HG03575 (cell line): ENCODE results near the gene HIGD1B.

Experiments used
- ATAC-seq: cut with Tn5 transposase; IDR thresholded peaks from one replicate; pipeline ENCODE4 v1.9.1; 2021; ENCODE audit not compliant: unreplicated experiment, insufficient number of reproducible peaks, low FRiP score; ENCODE audit errors: extremely low read depth

Gene HIGD1B

GRCh38 chr17:44871556-44871955, 23.9 kb downstream of the HIGD1B start:
- no peak for ATAC-seq

DNA sequence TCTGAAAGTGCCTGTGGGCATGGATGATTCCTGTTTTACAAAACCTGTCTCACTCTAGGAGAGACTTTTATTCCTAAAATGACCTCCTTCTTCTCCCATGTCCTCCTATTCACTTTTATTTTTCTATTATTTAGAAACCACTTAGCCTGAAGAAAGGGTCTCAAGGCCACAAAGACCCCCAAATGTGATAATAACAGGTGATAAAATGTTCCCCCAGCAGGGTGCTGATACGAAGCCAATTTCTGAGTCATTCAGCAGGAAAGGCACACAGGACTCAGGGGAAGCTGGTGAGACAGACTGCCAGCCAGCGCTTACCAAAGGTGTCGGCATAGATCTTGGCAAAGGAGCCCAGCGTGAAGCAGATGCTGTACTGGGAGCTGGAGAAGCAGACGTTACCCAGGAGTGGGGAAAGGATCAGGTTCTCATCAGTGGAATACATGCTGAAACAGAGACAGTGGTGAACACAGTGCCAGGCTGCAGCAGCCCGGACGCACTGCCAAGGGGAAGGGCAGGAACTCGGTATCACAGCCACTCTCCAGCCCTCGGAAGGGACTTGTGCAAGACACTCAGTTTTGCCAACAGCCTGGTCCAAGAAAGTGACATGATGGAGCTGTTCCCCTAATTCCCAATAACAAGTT, 24.6 kb downstream of the HIGD1B start:
- ATAC-seq: no peak

- ATAC-seq: no peak
These were observed 28.1 kb downstream of the HIGD1B start for GRCh38 chr17:44875761-44876160.

DNA sequence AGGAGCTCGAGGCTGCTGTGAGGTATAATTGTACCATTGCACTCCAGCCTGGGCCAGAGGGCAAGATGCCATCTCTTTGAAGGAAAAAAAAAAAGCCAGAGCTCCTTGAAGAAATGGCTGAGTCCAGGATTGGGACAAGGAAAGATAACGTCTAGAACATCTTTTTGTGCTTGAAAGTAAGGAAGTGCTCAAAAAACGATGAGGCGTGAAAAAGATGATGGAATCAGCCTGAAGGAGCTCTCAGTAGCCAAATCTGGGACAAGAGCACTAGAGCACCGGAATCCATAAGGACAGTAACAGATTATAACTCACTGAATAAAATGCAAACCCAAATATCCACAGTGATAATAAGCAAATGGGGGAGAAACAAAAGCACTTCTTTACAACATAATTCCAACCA, 29.4 kb downstream of the HIGD1B start:
- ATAC-seq: no peak

GRCh38 chr17:44878627-44879221, 31.0 kb downstream of the HIGD1B start:
- no peak for ATAC-seq

- ATAC-seq: no peak
These were observed 31.7 kb downstream of the HIGD1B start for GRCh38 chr17:44879376-44879775.

DNA sequence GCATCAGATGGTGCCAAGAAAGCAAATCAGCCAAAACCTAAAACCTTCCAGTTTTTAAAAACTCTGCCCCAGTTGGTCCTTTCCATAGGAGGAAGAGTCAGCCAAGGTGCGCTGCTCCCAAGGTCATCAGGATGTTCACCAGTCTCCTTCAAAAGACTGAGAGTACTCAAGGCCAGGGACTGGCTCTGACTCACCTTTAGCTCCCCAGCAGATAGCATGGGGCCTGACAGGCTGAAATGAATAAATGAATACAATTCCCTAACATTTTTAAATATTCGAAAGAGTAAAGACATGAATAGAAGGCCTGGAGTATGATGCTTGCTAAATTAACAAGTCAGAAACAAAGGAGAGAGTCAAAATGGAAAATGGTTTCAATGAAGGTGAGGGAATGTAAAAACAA, 32.4 kb downstream of the HIGD1B start:
- no peak for ATAC-seq

DNA sequence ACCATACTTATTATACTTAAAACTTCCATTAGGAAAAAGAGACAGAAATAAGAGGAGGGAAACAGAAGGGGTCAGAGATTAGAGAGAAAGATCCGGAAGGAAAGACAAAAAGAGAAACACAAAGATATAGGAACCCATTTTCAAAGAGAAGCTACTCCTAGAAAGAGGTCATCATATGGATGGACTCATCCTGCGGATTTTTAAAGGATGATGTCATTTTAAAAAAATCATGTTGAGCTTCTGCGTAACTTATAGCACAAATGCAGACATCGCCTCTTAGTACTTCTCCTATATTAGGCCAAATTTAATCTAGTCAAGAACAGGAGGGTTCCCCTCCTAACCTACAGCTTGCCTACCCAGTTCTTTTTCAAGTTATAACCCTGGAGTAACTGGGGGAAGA, 33.5 kb downstream of the HIGD1B start:
- ATAC-seq: no peak

DNA sequence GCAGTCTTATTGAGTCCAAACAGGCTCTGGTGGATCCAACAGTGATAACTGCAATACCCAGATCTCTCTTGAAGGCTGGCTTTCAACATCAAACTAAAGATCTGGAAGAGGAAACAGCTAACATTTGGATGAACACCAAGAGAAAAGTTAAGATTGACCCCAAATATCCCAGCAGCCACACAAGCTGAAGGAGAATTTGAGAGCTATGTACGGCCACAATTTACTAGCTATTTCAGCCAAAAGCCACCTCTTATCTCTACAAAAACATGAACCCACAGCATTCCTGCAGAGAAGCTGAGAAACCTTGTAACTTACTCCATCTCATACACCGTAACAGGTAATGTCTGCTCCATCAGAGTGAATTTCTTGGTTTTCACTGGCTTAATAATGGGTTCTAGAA, 37.3 kb downstream of the HIGD1B start:
- ATAC-seq: no peak

DNA sequence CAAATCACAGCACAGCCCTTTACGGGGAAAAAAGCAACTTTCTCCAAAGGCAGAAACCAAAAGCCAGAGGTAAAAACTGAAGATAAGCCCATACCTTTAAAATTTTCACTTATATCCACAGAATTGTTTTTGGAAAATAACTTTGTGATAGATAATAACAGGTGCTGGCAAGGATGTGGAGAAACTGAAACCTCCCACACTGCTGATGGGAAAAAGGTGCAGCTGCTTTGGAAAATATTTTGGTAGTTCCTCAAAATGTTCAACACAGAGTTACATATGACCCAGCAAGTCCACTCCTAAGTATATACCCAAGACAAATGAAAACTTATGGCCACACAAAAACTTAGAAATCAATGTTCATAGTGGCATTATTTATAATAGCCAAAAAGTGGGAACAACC, 39.3 kb downstream of the HIGD1B start:
- no peak for ATAC-seq

- ATAC-seq: no peak
These were observed 40.6 kb downstream of the HIGD1B start for GRCh38 chr17:44887971-44888954.

GRCh38 chr17:44889003-44889402, 41.3 kb downstream of the HIGD1B start:
- no peak for ATAC-seq

- ATAC-seq: no peak
These were observed 44.6 kb downstream of the HIGD1B start for GRCh38 chr17:44892250-44892649.

DNA sequence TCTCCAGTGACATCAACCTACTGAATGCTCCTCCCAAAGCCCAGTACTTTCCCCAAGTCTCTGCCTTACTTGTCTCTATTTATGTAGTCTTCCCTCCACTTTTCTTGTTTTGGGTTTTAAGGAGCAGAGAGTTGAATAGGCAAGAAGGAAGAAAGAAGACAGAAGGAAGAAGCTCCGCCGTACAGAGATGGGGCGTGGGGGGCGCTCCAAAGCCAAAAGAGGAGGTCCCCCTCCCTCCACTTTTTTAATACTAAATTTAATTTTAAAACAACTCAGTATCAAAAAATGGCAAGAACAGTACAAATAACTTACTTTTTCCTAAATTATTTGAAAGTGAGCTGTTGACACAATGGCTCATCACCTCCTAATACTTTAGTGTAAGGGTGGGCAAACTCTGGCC, 47.0 kb downstream of the HIGD1B start:
- ATAC-seq: no peak

GRCh38 chr17:44898768-44899073, 51.0 kb downstream of the HIGD1B start:
- no peak for ATAC-seq

DNA sequence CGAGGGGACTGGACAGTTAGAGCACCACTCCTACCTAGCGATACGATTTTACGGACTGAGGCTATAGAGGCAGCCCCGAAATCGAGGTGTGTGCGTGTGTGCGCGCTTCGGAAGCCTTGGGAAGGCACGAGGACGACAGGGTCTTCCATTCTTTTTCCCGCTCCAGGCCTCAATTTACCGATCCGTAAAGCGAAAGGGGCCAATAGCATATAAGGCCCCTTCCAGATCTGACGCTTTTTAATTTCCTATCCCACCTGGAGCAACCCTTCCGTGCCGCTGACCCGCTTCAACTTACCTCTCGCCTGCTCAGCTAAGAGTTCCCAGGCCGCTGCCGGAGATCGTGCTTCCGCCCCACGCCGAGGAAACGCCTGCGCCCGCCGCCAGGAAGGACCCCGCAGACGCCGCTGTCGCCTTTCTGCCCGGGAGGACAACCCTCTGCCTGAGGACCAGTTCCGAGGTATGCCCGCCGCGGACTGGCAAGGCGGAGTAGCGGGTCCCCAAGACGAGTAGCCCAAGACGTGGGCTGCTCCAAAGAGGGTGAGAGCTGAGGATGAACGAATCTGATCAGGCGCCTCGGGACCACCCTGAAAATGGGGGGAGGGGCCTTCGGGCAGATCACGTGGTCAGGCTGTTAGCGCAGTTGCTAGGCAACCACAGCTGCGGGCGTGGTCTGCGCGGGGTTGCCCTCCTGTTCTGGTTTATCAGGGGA, 51.5 kb downstream of the HIGD1B start, which contains the start of gene EFTUD2:
Gene EFTUD2 (minus strand): TSS at position 372 of the 709 bp plus-strand sequence. CDS start 4,924 bp downstream, outside the sequence.
- no peak for ATAC-seq
